Measurements from ENCODE around the gene YWHAE.
"Not testable (repeated sequence)": the region's sequence is repeated elsewhere in the genome, so short reads cannot be mapped to it uniquely, and the experiment has no call there.

Gene YWHAE

GRCh38 chr17:1373707-1374237 is 26.2 kb downstream of the YWHAE start:
- DNase-seq, result no peak

DNA sequence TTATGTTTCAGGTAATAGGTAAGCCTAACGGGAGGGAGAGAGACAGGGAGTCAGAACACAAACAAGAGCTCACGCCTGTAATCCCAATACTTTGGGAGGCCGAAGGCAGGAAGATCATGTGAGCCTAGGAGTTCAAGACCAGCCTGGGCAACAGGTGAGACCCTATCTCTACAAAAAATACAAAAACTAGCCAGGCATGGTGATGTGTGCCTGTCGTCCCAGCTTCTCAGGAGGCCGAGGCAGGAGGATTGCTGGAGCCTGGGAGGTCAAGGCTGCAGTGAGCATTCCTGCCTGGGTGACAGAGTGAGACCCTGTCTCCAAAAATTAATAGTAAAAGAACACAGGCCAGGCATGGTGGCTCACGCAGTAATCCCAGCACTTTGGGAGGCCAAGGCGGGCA is 27.4 kb downstream of the YWHAE start:
- DNase-seq, result no peak

DNA sequence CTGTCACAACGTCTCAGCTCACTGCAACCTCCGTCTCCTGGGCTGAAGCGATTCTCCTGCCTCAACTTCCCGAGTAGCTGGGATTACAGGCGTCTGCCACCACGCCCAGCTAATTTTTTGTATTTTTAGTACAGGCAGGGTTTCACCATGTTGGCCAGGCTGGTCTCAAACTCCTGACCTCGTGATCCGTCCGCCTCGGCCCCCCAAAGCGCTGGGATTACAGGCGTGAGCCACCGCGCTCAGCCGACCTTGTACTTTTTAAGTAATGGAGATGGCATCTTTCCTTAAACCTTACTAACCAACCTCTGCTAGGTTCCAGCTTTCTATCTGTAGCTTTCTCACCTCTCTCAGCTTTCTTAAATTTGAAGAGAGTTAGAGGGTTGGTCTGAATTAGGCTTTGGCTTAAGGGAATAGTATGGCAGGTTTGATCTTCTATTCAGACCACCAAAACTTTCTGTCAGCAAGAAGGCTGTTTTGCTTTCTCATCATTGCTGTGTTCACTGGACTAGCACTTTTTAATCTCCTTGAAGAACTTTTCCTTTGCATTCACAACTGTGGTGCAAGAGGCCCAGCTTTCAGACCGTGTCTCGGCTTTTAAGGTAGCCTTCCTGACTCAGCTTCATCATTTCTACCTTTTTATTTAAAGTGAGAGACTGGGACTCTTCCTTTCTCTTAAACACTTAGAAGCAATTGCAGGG is 28.0 kb downstream of the YWHAE start:
- no peak for DNase-seq

DNA sequence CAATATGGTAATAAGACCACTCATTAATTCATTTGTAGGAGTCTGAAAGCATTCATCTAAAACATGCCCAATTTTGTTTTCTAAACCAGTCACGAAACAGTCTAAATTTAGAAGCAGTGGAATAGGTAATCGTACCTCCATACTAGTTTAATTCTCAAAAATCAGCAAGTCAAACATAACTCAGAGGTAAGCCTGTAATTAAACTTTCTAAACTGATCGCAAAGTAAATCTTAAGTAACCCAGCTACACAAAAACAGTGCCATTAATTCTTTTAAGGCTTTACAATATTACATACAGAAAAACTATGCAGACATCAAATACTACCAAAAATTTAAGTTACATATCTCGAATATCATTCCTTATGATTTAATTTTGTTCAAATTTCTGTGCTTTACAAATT is 31.4 kb downstream of the YWHAE start:
- no peak for DNase-seq

DNA sequence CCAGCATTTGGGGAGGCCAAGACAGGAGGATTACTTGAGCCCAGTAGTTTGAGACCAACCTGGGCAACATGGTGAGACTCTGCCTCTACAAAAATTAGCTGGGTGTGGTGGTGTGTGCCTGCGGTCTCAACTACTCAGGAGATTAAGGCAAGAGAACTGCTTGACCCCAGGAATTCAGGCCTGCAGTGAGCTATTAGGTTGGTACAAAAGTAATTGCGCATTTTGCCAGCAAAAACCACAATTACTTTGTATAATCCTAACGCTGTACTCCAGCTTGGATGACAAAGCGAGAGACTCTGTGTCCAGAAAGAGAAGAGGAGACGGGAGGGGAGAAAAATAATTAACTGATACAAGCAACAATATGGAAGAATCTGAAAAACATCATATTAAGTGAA is 32.7 kb downstream of the YWHAE start:
- no peak for DNase-seq

- no peak for DNase-seq
Measured at GRCh38 chr17:1366234-1366633, 33.8 kb downstream of the YWHAE start.

DNA sequence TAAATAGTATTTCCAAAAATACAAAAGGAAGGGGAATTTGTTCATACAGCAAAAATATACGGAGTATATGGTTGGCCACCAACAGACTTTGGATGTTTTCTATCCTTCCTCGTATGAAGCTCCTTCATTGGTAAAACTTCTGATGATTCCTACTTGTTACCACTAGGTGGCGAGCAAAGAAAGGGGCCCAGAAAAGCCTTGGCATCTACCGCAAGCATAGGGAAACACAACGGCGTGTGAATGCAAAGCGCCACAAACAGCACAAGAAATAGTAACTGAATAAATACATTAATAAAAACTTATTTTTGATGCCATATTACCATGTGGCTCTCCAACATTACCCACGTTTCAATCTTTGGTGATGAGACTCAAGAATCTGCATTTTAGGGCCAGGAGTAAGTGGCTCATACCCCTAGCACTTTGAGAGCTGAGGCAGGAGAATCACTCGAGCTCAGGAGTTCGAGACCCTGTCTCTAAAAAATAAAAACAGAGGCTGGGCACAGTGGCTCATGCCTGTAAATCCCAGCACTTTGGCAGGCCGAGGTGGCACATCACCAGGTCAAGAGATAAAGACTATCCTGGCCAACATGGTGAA is 34.5 kb downstream of the YWHAE start:
- peak; percentile 30 to 73 (median 58) for DNase-seq

DNA sequence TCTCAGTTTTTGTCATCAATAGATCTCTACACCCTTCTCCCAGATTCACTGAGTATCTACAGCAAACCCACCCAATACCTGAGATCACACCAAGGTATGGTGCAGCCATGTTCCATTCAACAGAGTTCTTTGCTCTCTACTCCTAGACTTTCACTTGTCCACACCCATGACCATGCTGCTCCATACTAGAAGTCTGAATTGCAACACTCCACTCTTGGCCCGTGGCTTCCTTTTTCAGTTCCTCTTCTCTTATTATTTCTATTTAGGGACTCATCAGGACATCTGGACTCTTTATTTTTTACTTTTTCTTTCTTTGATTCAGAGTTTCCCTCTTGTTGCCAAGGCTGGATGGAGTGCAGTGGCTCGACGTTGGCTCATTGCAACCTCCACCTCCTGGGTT is 37.1 kb downstream of the YWHAE start:
- no peak for DNase-seq

GRCh38 chr17:1362065-1362848 is 37.8 kb downstream of the YWHAE start:
- DNase-seq, result no peak

DNA sequence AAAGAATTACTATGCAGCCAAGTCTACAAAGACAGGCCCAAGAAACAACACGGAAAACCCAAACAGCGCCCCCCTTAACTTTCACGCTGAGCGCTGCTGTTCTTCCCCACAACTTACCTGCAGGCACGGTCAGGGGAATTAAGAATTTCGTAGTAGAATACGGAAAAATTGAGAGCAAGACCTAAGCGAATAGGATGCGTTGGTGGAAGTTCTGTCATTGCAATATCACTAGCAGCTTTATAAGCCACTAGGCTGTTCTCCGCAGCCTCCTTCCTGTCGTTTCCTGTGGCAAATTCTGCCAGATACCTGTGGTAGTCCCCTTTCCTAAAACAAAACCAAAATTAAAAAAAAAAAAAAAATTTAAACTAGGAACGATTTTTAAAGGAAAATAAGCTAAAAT is 39.0 kb downstream of the YWHAE start:
- DNase-seq, result no peak

- not testable (repeated sequence) for DNase-seq
Measured at GRCh38 chr17:1360315-1360714, 39.7 kb downstream of the YWHAE start.

- no peak for DNase-seq
Measured at GRCh38 chr17:1354030-1354429, 46.0 kb downstream of the YWHAE start.

GRCh38 chr17:1352530-1352929 is 47.5 kb downstream of the YWHAE start:
- DNase-seq, result not testable (repeated sequence)

DNA sequence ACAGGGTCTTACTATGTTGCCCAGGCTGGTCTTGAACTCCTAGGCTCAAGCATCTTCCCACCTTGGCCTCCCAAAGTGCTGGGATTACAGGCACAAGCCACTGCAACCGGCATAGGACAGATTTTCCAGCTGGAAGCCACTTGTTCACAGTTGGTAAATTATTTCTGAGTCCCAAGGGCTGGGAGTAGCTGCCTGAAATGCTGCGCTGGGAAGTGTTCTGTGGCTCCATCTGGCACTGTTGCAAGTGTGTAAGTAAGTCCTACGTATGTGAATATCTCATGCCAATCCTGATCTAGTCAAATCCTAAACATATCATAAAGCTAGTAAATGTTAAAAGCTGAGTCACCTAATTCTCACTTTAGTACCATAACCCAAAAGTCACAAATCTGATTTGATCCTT is 48.1 kb downstream of the YWHAE start:
- DNase-seq, result no peak

DNA sequence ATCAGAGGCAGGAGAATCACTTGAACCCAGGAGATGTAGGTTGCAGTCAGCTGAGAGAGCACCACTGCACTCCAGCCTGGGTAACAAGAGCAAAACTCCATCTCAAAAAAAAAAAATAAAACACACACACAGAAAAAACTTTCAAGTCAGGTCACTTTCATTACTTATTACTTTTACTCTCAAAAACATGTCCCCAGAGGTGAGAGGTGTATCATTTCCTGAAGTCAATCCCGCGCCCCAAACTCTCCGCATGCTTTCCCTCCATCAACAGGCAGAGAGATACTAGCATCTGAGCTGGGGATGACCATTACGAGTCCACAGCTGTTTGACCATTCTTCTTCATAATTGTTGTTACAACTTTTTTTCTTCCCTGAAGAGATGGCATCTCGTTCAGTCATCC is 48.7 kb downstream of the YWHAE start:
- DNase-seq, result no peak

DNA sequence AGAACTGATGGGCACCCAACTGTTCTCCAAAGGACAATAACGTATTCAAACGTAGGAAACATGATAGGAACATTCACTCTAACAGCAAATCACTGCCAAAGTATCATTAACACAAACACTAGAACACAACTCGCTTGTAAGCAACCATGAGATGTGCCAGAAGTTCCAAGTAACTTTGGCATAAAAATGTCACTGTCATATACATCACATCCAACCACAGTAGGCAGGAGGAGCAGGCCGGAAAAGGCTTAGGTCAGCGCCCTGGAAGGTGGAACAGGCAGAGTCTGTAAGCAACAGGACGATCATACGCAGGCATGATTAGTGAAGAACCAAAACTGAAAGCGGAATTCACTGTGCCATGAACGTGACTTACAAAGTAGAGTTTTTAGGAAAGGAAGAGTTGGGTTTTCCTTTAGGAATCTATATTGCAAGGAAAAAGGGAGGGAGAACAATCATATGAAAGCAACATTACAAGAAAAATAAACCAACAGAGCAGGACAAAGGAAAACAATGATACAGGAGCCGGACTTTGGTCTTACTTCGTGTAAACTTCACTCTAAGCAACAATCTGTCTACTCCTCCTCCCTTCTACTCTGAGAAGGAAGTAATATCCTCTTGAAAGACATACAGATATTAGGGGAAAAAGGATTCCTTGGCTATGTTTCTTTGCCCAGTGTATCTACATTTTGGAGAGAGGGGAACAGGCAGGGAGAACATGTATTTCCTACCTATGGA is 52.3 kb downstream of the YWHAE start:
- DNase-seq, result no peak

DNA sequence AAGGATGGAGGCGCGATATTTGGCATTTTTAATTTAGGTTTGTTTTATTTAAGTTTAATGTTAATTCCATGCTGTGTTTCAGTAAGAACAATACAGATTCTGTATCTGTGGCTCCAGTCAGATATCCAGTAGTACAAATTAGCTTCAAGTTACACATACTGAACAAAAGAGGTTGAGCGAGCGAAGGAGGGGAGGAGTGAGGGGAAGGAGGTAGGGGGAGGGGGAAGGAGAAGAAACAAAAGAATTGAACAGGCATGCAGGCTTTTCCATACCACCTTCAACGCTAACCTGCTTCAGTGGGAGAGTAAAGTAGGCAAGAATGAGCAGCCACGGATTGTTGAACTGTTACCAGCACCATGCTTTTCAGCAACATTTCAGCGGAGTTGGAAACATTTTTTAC is 55.5 kb downstream of the YWHAE start:
- DNase-seq, result peak in 1 of 3 experiments; percentile 11

GRCh38 chr17:1343554-1343953 is 56.5 kb downstream of the YWHAE start:
- no peak for DNase-seq

- no peak for DNase-seq
Measured at GRCh38 chr17:1340371-1340770, 59.7 kb downstream of the YWHAE start.

DNA sequence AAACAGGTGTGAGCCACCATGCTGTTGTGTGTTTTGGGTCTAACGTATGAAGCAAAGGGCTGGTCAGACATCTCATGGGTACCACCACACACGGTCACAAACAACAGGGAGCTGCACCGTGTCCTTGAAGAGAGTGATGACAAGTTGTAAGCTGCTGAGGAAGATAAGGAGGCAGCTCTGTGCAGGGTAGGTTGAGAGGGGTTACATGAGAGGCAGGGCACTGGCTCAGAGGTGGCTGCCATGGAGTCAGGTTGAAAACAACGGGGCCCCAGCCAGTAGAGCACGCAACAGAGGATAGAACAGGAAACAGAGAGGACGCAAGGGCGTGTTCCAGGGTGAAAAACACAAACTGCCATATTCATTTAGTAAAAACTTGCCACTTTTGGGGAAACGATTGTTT is 68.3 kb downstream of the YWHAE start:
- DNase-seq, result no peak

- no peak for DNase-seq
Measured at GRCh38 chr17:1329745-1330343, 70.2 kb downstream of the YWHAE start.

DNA sequence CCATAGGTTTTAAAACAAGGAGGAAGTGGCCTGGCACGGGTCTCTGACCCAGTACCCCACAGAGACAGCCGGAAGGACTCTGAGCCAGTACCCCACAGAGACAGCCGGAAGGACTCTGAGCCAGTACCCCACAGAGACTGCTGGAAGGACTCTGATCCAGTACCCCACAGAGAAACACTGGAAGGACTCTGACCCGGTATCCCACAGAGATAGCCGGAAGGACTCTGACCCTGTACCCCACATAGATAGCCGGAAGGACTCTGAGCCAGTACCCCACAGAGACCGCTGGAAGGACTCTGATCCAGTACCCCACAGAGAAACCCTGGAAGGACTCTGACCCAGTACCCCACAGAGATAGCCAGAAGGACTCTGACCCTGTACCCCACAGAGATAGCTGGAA is 71.6 kb downstream of the YWHAE start:
- DNase-seq, result no peak

GRCh38 chr17:1325766-1326165 is 74.3 kb downstream of the YWHAE start:
- no peak for DNase-seq

Data from NCI-H1417 (cell line).